GM10266 (cell line): Measurements from ENCODE around the gene SPOCK1.

Source experiments
- DNase-seq: peaks from one replicate; pipeline ENCODE4 v3.0.0; 2012; ENCODE audit errors: extremely low spot score
- TF ChIP-seq, protein P1 (sequence below): IDR thresholded peaks from 2 replicates; pipeline ENCODE4 v1.5.1; 2012; ENCODE audit warnings: mild to moderate bottlenecking, low read depth; ENCODE audit not compliant: control insufficient read depth, insufficient read depth; ENCODE audit errors: missing control alignments

SPOCK1 gene

DNA sequence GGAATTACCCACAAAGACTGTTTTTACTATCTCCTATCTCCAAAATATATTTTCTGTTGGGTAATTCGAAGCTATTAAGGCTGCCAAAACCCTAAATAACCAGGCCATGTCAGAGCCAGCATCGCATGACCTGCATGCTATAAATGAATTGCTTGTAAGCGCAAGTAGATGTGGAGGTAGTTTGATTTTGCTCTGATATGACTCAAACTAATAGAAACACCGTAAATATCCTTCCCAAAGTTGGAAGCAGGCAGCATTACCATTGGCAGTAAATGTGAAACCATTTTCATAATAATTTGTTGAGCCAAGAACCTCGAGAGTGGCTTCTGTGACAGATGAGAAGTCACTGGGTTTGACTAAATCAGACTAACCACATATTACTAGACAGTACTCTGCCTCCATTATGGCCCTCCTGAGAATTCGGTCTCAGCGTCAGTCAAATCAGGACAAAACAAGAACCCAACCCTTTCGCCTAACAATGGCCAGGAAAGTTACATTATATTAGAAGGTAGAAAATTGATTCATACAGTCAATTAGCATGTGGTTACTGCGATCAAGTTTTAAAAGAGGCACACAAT lies 289.8 kb downstream of the SPOCK1 start:
- TF ChIP-seq, protein P1, sequence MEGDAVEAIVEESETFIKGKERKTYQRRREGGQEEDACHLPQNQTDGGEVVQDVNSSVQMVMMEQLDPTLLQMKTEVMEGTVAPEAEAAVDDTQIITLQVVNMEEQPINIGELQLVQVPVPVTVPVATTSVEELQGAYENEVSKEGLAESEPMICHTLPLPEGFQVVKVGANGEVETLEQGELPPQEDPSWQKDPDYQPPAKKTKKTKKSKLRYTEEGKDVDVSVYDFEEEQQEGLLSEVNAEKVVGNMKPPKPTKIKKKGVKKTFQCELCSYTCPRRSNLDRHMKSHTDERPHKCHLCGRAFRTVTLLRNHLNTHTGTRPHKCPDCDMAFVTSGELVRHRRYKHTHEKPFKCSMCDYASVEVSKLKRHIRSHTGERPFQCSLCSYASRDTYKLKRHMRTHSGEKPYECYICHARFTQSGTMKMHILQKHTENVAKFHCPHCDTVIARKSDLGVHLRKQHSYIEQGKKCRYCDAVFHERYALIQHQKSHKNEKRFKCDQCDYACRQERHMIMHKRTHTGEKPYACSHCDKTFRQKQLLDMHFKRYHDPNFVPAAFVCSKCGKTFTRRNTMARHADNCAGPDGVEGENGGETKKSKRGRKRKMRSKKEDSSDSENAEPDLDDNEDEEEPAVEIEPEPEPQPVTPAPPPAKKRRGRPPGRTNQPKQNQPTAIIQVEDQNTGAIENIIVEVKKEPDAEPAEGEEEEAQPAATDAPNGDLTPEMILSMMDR, result no peak
- no peak for DNase-seq

DNA sequence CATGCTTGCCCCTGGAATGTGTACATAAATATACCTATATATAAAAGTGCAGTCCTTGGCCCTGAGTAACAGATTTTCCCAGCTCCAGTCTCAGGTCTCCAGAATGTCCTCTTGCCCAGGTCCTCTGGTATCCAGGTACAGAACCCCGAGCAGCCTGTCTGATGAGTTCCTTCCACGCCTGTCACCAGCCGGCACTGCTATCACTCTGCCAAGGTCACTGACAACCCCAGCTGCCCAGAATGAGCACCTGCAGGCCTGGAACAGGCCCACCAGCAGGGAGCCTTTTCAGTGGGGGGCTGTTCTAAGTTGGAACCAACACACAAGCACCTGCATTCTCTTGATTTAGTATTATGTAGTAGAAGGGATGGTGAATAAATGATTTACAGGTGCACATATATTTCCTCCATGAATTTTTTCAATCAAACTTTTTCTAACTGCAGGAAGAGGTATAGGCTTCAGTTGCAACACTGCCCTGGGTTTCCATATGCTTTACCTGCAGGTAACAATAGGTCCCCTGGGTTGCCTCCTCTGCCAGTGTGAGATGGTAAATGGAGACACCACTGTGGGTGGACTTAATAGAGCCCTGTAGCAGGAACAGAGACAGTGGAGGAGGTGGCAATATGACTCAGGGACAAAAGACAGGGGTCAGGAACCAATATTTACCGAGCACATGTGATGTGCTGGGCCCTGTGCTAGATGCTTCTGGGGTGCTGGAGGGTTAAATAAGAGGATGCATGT lies 291.9 kb downstream of the SPOCK1 start:
- DNase-seq, result no peak
- TF ChIP-seq, protein P1, result no peak

DNA sequence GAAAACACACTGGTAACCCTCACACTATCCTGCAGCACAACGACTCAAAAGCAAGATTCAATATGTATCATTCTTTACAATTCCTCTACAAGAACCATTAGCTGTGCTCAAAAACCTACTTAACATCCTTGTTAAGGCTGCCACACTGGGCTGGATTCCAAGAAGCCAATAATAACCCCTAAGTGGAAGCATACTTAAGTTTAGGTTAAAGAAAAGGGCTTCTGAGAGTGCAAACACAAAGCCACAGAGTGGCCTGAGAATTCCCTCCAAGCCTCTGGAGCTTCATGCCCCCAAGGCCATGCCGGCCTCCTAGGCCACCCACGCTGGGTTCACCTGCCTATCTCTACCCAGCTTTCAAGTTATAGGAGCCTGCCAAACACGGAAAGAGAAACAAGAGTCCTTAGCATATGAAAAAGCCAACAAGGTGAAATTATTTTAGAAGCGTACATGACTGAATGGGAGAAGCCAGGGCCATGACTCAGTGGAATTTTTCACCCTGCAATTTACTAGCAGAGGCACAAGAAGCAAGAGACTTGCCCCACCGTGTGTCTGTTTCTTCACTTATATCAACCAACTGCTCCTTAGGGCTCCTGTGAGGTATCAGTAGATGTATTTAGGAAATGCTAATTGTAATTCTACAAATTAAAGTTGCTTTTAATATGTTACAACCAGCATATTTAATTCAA lies 293.0 kb downstream of the SPOCK1 start:
- DNase-seq, result no peak
- TF ChIP-seq, protein P1, result no peak

GRCh38 chr5:137205231-137206027 lies 293.7 kb downstream of the SPOCK1 start:
- TF ChIP-seq, protein P1, result no peak
- DNase-seq, result no peak

- DNase-seq, result no peak
- TF ChIP-seq, protein P1, result no peak
Observed at GRCh38 chr5:137203011-137203632, 296.0 kb downstream of the SPOCK1 start.

GRCh38 chr5:137201876-137202275 lies 297.2 kb downstream of the SPOCK1 start:
- TF ChIP-seq, protein P1, result no peak
- DNase-seq, result no peak
